ENCODE measurements around the gene MYMK.

DNA sequence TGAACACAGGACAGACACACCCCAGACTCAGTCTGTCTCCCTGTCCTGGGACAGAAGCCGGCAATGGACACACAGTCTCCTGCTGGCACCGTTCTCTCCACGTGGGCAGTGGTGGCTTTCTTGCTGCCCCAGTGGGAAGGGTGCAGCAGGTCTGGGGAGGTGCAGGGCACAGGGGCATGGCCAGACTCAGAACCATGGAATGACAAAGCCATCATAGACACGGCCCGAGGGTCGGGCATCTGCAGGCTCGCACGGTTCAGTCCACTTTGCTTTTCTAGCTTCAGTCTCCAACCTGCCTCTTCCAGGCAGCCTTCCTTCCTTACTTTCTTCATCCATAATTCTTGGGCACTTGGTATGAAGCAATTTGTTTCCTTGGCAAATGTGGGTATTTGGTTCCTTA lies 16.7 kb downstream of the MYMK start:
- TF ChIP-seq BACH2 (CRISPR knock-in tag; IDR thresholded peaks at IDR 0.05; ENCODE audit: borderline replicate concordance) (no peak), ZNF8 (CRISPR knock-in tag; IDR thresholded peaks at IDR 0.05) (no peak), ARNTL (CRISPR knock-in tag; IDR thresholded peaks at IDR 0.05; ENCODE audit: borderline replicate concordance, low read depth) (no peak), RARB (CRISPR knock-in tag; IDR thresholded peaks at IDR 0.05) (no peak), TCF4 (CRISPR knock-in tag; IDR thresholded peaks at IDR 0.05; ENCODE audit: borderline replicate concordance) (no peak), ZNF565 (CRISPR knock-in tag; conservative IDR thresholded peaks at IDR 0.05; ENCODE audit: low read depth) (no peak), CREB5 (CRISPR knock-in tag; IDR thresholded peaks at IDR 0.05; ENCODE audit: low read depth) (no peak), CSDC2 (CRISPR knock-in tag; IDR thresholded peaks at IDR 0.05) (no peak), ISL1 (CRISPR knock-in tag; IDR thresholded peaks at IDR 0.05) (no peak), ESRRG (CRISPR knock-in tag; IDR thresholded peaks at IDR 0.05) (no peak), ZFP30 (CRISPR knock-in tag; IDR thresholded peaks at IDR 0.05) (no peak), ZNF70 (CRISPR knock-in tag; IDR thresholded peaks at IDR 0.05) (no peak)
- TF ChIP-seq, protein P1, sequence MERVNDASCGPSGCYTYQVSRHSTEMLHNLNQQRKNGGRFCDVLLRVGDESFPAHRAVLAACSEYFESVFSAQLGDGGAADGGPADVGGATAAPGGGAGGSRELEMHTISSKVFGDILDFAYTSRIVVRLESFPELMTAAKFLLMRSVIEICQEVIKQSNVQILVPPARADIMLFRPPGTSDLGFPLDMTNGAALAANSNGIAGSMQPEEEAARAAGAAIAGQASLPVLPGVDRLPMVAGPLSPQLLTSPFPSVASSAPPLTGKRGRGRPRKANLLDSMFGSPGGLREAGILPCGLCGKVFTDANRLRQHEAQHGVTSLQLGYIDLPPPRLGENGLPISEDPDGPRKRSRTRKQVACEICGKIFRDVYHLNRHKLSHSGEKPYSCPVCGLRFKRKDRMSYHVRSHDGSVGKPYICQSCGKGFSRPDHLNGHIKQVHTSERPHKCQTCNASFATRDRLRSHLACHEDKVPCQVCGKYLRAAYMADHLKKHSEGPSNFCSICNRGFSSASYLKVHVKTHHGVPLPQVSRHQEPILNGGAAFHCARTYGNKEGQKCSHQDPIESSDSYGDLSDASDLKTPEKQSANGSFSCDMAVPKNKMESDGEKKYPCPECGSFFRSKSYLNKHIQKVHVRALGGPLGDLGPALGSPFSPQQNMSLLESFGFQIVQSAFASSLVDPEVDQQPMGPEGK (CRISPR knock-in tag; IDR thresholded peaks at IDR 0.05; ENCODE audit: borderline replicate concordance) = no peak

Data from SK-N-SH treated with all-trans-retinoic acid at 6 μM for 48 hours (cell line).